Stomach (tissue), 9 donors: ENCODE results near the gene ENOPH1. TPM values are rescaled to one million over a fixed set of nuclear protein-coding genes. Genes with fewer than 3 reads are reported as not detected.
"Not testable (repeated sequence)": the region's sequence is repeated elsewhere in the genome, so short reads cannot be mapped to it uniquely, and the experiment has no call there.

Experiments
- DNase-seq, 2 donors: peaks; one replicate each; pipeline versions ENCODE4 v3.0.0 to v3.0.0-alpha.2; 2013 to 2019
- H3K27ac ChIP-seq, 5 donors: fragments of 200-600 bp in 4 of 5; sonication (generic) in 4 of 5; one replicate each; pipeline ENCODE4 v1.5.1; 2013 to 2019; ENCODE audit warnings: mild to moderate bottlenecking in 1 of 5, moderate library complexity in 1 of 5
- H3K27me3 ChIP-seq, 3 donors: fragments of 200-600 bp; sonication (generic); one replicate each; pipeline ENCODE4 v1.5.1; 2017 to 2019; ENCODE audit warnings: mixed run types in 1 of 3
- H3K36me3 ChIP-seq, 4 donors: fragments of 200-600 bp; sonication (generic); 1 replicate in 3 of 4; 2 replicates in 1 of 4; pipeline ENCODE4 v1.5.1; 2016 to 2019
- H3K4me1 ChIP-seq, 4 donors: fragments of 200-600 bp; sonication (generic); one replicate each; pipeline ENCODE4 v1.5.1; 2016 to 2019
- H3K4me3 ChIP-seq, 4 donors: fragments of 200-600 bp; sonication (generic) in 3 of 4; one replicate each; pipeline ENCODE4 v1.5.1; 2016 to 2019; ENCODE audit warnings: mild to moderate bottlenecking in 1 of 4
- H3K9me3 ChIP-seq, 4 donors: fragments of 200-600 bp; sonication (generic); one replicate each; pipeline ENCODE4 v1.5.1; 2016 to 2019
- EP300 ChIP-seq: sonication (generic); formaldehyde crosslinking; IDR thresholded peaks from one replicate; pipeline ENCODE4 v1.6.1; 2017; ENCODE audit warnings: antibody characterized with exemption
- POLR2A ChIP-seq, 4 donors: fragments of 450-650 bp; IDR thresholded peaks; one replicate each; pipeline ENCODE4 v1.6.1; 2016; ENCODE audit warnings: antibody characterized with exemption in 4 of 4, control low read depth in 2 of 4, mild to moderate bottlenecking in 1 of 4, moderate library complexity in 1 of 4
- POLR2AphosphoS5 ChIP-seq, 3 donors: sonication (generic); formaldehyde crosslinking; IDR thresholded peaks; one replicate each; pipeline ENCODE4 v1.6.1; 2016; ENCODE audit warnings: antibody characterized with exemption in 3 of 3
- WGBS, 5 donors: extraction: QIAGEN DNeasy Blood & Tissue Kit in 3 of 5; methylation state at CpG; one replicate each; pipeline versions ENCODE4 v1.1.5 to v1.1.7; 2013 to 2018; 5-methylcytosine and 5-hydroxymethylcytosine counted together
- intact Hi-C: fragments of 100-400 bp; cut with DNase I; formaldehyde crosslinking; loops from one replicate; pipeline ENCODE4 v1.15.1; 2023; ENCODE audit warnings: low total_unique reads
- polyA plus RNA-seq, 3 donors: library from polyadenylated mRNA; stranded (reverse); fragments of 200-250 nt; gene quantifications; one replicate each; pipeline ENCODE4 v1.2.3, GENCODE V29; 2013
- total RNA-seq, 5 donors: library from RNA; depleted of rRNA; stranded (reverse); fragments of >200 nt; gene quantifications; one replicate each; pipeline versions ENCODE4 v1.1.0 to v1.2.3, GENCODE V29; 2014 to 2016
- TF ChIP-seq, protein P1 (sequence below), 7 experiments: fragments of 450-650 bp in 4 of 7; fragments of 200-600 bp in 3 of 7; sonication (generic) in 3 of 7; IDR thresholded peaks; one replicate each; pipeline ENCODE4 v1.5.1; 2016 to 2019; ENCODE audit warnings: antibody characterized with exemption in 7 of 7, control low read depth in 2 of 7, mild to moderate bottlenecking in 1 of 7
- donor health status: healthy with polysubstance abuse.
- donor health status: Bipolar disorder and iron deficiency.
- donor health status: healthy.

ENOPH1 gene
- total and polyA plus RNA-seq, 8 donors: 0.58 to 35.1 (median 30.1) TPM

DNA sequence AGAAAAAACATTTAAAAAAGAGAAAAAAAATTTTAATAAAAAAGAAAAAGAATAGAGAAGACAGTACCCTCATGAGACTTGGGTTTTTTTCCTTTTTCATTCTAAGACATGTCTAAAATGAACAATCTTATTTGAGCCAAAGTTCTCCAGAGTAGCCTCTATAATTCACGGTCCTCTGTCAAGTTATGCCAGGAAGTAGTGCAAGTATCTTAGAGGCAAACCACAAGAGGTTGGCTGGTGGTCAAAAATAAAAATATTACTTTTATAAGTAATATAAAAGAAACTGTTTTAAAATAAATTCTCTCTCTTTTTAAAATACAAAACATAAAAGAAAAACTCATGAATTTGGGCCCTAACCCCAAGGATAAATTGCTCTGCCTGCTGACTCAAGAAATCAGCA lies 26.7 kb upstream of the ENOPH1 start:
- H3K27me3 ChIP-seq: no peaks in the 10 kb centered on the region
- intact Hi-C loops: no loop called here
- H3K4me3 ChIP-seq: no peak overlapping the region
- H3K4me1 ChIP-seq: no peaks in the 10 kb centered on the region
- H3K27ac ChIP-seq: no peak overlapping the region
- H3K36me3 ChIP-seq: no peaks in the 10 kb centered on the region
- H3K9me3 ChIP-seq: no peaks in the 10 kb centered on the region
- no peak for TF ChIP-seq EP300
- TF ChIP-seq, protein P1, sequence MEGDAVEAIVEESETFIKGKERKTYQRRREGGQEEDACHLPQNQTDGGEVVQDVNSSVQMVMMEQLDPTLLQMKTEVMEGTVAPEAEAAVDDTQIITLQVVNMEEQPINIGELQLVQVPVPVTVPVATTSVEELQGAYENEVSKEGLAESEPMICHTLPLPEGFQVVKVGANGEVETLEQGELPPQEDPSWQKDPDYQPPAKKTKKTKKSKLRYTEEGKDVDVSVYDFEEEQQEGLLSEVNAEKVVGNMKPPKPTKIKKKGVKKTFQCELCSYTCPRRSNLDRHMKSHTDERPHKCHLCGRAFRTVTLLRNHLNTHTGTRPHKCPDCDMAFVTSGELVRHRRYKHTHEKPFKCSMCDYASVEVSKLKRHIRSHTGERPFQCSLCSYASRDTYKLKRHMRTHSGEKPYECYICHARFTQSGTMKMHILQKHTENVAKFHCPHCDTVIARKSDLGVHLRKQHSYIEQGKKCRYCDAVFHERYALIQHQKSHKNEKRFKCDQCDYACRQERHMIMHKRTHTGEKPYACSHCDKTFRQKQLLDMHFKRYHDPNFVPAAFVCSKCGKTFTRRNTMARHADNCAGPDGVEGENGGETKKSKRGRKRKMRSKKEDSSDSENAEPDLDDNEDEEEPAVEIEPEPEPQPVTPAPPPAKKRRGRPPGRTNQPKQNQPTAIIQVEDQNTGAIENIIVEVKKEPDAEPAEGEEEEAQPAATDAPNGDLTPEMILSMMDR (IDR thresholded peaks at IDR 0.05): no peak
- TF ChIP-seq POLR2A (IDR thresholded peaks at IDR 0.05): no peak
- no peak for TF ChIP-seq POLR2AphosphoS5 (IDR thresholded peaks at IDR 0.05)
- 63 to 82% (median 71%) methylated on average over 1 of the region's 1 CpG for WGBS, 5 donors
- no peak for DNase-seq

DNA sequence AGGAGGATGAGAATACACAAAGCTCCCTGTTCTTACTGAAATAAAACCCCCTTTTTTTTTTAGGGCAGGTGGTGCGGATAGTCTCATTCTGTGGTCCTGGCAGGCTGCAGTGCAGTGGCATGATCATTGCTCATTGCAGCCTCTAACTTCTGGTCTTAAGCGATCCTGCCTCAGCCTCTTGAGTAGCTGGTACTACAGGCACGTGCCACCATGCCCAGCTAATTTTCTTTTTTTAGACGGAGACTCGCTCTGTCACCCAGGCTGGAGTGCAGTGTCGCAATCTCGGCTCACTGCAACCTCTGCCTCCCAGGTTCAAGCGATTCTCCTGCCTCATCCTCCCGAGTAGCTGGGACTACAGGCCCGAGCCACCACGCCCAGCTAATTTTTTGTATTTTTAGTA lies 15.3 kb upstream of the ENOPH1 start:
- intact Hi-C loops, H3K4me1 ChIP-seq, H3K36me3 ChIP-seq, H3K27ac ChIP-seq, H3K9me3 ChIP-seq, H3K27me3 ChIP-seq, H3K4me3 ChIP-seq, DNase-seq: not testable (repeated sequence)
- 91 to 95% (median 94%) methylated on average over 11 of the region's 11 CpGs for WGBS, 5 donors

DNA sequence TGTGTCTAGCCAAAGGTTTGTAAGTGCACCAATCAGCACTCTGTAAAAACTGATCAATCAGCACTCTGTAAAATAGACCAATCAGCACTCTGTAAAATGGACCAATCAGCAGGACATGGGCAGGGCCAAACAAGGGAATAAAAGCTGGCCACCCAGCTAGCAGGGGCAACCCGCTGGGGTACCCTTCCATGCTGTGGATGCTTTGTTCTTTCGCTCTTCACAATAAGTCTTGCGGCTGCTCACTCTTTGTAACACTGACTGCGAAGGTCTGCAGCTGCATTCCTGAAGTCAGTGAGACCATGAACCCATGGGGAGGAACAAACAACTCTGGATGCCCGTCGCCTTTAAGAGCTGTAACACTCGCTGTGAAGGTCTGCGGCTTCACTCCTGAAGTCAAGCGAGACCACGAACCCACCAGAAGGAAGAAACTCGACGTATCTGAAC lies 14.4 kb upstream of the ENOPH1 start:
- intact Hi-C loops: no loop called here

DNA sequence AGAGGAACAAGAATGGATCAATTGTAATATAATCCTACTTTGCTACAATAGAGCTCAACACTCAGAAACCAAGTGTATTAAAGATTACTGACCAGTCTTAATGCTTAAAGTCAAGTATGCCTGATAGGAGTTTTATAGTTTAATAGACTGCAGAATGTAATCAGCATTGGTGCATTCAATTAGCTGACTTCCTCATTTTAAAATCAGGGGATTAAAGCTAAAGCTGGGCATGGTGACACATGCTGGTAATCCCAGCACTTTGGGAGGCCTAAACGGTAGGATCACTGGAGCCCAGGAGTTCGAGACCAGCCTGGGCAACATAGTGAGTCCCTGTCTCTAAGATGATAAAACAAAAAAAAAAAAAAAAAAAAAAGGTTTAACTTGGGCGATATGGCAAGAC lies 10.9 kb upstream of the ENOPH1 start:
- Histone ChIP-seq H3K4me3 (no peak overlapping the region), H3K4me1 (peaks cover 0 to 18% (median 4%) of the 10 kb centered on the region in 4 donors), H3K9me3 (no peaks in the 10 kb centered on the region), H3K36me3 (peaks cover 0 to 27% (median 23%) of the 10 kb centered on the region in 4 donors), H3K27ac (no peak overlapping the region), H3K27me3 (no peaks in the 10 kb centered on the region)
- no peak for DNase-seq
- intact Hi-C loops: no loop called here
- TF ChIP-seq, protein P1 (IDR thresholded peaks at IDR 0.05): no peak
- TF ChIP-seq POLR2AphosphoS5 (IDR thresholded peaks at IDR 0.05): no peak
- 62 to 83% (median 69%) methylated on average over 3 of the region's 3 CpGs for WGBS, 5 donors

More for the DNA sequence above, 14.4 kb upstream of the ENOPH1 start:
- no peaks in the 10 kb centered on the region for H3K4me1 ChIP-seq
- 73 to 89% (median 80%) methylated on average over 12 of the region's 12 CpGs for WGBS, 5 donors
- no peaks in the 10 kb centered on the region for H3K9me3 ChIP-seq
- no peak for DNase-seq
- H3K36me3 ChIP-seq: no peaks in the 10 kb centered on the region
- TF ChIP-seq EP300: no peak
- no peak for TF ChIP-seq POLR2AphosphoS5 (IDR thresholded peaks at IDR 0.05)
- no peaks in the 10 kb centered on the region for H3K27me3 ChIP-seq
- no peak overlapping the region for H3K27ac ChIP-seq
- no peak overlapping the region for H3K4me3 ChIP-seq

DNA sequence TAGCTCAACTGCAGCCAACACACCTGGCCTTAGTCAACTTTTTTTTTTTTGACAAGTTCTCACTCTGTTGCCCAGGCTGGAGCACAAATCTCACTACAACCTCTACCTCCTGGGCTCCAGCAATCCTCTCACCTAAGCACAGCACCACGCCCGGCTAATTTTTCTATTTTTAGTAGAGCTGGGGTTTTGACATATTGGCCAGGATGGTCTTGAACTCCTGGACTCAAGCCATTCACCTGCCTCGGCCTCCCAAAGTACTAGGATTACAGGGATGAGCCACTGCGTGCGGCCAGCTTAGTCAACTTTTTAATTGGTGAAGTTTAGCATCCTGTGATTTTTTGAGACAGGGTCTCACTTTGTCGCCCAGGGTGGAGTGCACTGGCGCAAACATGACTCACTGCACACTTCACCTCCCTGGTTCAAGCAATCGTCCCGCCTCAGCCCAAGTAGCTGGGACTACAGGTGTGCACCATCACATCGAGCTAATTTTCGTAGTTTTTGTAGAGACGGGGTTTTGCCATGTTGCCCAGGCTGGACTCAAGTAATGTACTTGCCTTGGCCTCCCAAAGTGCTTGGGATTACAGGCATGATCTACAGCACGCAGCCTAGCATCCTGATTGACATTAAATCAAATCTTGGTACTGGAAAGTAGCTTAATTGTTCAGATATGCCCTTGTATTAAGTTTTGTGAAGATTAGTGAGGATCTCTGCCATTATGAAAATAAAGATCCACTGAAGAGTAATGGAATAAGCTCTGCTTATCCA lies 8.4 kb upstream of the ENOPH1 start:
- H3K27ac ChIP-seq: no peak overlapping the region
- H3K4me3 ChIP-seq: no peak overlapping the region
- H3K9me3 ChIP-seq: no peaks in the 10 kb centered on the region
- intact Hi-C loops: no loop called here
- no peak for TF ChIP-seq POLR2AphosphoS5 (IDR thresholded peaks at IDR 0.05)
- TF ChIP-seq, protein P1 (IDR thresholded peaks at IDR 0.05): no peak
- TF ChIP-seq EP300: no peak
- no peak for TF ChIP-seq POLR2A (IDR thresholded peaks at IDR 0.05)
- peaks cover 16 to 43% (median 26%) of the 10 kb centered on the region in 4 donors for H3K4me1 ChIP-seq
- 79 to 84% (median 83%) methylated on average over 13 of the region's 13 CpGs for WGBS, 5 donors
- DNase-seq: no peak
- H3K27me3 ChIP-seq: no peaks in the 10 kb centered on the region
- H3K36me3 ChIP-seq: peaks cover 4 to 53% (median 48%) of the 10 kb centered on the region in 4 donors
